ENCODE measurements around the gene LYST.
"Not testable (repeated sequence)": the region's sequence is repeated elsewhere in the genome, so short reads cannot be mapped to it uniquely, and the experiment has no call there.

LYST gene

GRCh38 chr1:235903809-235904208 lies 37.1 kb upstream of the LYST start:
- not testable (repeated sequence) for H3K9ac ChIP-seq (ENCODE audit: low read length); H3K27ac ChIP-seq (ENCODE audit: low read depth, low read length); H3K27me3 ChIP-seq (ENCODE audit: control insufficient read depth, insufficient read depth, low read length); H3K9me3 ChIP-seq (ENCODE audit: control insufficient read depth, insufficient read depth, low read depth, low read length); H3K4me1 ChIP-seq (ENCODE audit: control insufficient read depth, insufficient read depth, low read length); H3K36me3 ChIP-seq (ENCODE audit: control insufficient read depth, insufficient read depth, low read length); H3K4me3 ChIP-seq (ENCODE audit: low read depth, low read length)

GRCh38 chr1:235902677-235903542 lies 36.2 kb upstream of the LYST start:
- no peak overlapping the region for H3K4me3 ChIP-seq (ENCODE audit: low read depth, low read length)
- no peak overlapping the region for H3K27ac ChIP-seq (ENCODE audit: low read depth, low read length)
- no peaks in the 10 kb centered on the region for H3K9me3 ChIP-seq (ENCODE audit: control insufficient read depth, insufficient read depth, low read depth, low read length)
- H3K36me3 ChIP-seq (ENCODE audit: control insufficient read depth, insufficient read depth, low read length), result no peaks in the 10 kb centered on the region
- H3K4me1 ChIP-seq (ENCODE audit: control insufficient read depth, insufficient read depth, low read length), result peaks cover 12% of the 10 kb centered on the region
- no peak overlapping the region for H3K9ac ChIP-seq (ENCODE audit: low read length)
- no peaks in the 10 kb centered on the region for H3K27me3 ChIP-seq (ENCODE audit: control insufficient read depth, insufficient read depth, low read length)

- Histone ChIP-seq H3K36me3 (ENCODE audit: control insufficient read depth, insufficient read depth, low read length) (no peaks in the 10 kb centered on the region), H3K4me3 (ENCODE audit: low read depth, low read length) (no peak overlapping the region), H3K9ac (ENCODE audit: low read length) (no peak overlapping the region), H3K9me3 (ENCODE audit: control insufficient read depth, insufficient read depth, low read depth, low read length) (no peaks in the 10 kb centered on the region), H3K4me1 (ENCODE audit: control insufficient read depth, insufficient read depth, low read length) (peaks cover 12% of the 10 kb centered on the region), H3K27me3 (ENCODE audit: control insufficient read depth, insufficient read depth, low read length) (no peaks in the 10 kb centered on the region), H3K27ac (ENCODE audit: low read depth, low read length) (no peak overlapping the region)
Measured at GRCh38 chr1:235901461-235901860, 34.8 kb upstream of the LYST start.

- Histone ChIP-seq H3K27ac (ENCODE audit: low read depth, low read length) (no peak overlapping the region), H3K4me3 (ENCODE audit: low read depth, low read length) (no peak overlapping the region), H3K27me3 (ENCODE audit: control insufficient read depth, insufficient read depth, low read length) (no peaks in the 10 kb centered on the region), H3K9ac (ENCODE audit: low read length) (no peak overlapping the region), H3K4me1 (ENCODE audit: control insufficient read depth, insufficient read depth, low read length) (peaks cover 12% of the 10 kb centered on the region), H3K9me3 (ENCODE audit: control insufficient read depth, insufficient read depth, low read depth, low read length) (no peaks in the 10 kb centered on the region), H3K36me3 (ENCODE audit: control insufficient read depth, insufficient read depth, low read length) (no peaks in the 10 kb centered on the region)
Measured at GRCh38 chr1:235898126-235898525, 31.4 kb upstream of the LYST start.

- Histone ChIP-seq H3K36me3 (ENCODE audit: control insufficient read depth, insufficient read depth, low read length) (no peaks in the 10 kb centered on the region), H3K4me1 (ENCODE audit: control insufficient read depth, insufficient read depth, low read length) (peaks cover 9% of the 10 kb centered on the region), H3K4me3 (ENCODE audit: low read depth, low read length) (no peak overlapping the region), H3K27me3 (ENCODE audit: control insufficient read depth, insufficient read depth, low read length) (no peaks in the 10 kb centered on the region), H3K27ac (ENCODE audit: low read depth, low read length) (no peak overlapping the region), H3K9me3 (ENCODE audit: control insufficient read depth, insufficient read depth, low read depth, low read length) (no peaks in the 10 kb centered on the region), H3K9ac (ENCODE audit: low read length) (no peak overlapping the region)
Measured at GRCh38 chr1:235893840-235894239, 27.1 kb upstream of the LYST start.

GRCh38 chr1:235892734-235893413 lies 26.2 kb upstream of the LYST start:
- Histone ChIP-seq H3K27me3 (ENCODE audit: control insufficient read depth, insufficient read depth, low read length) (no peaks in the 10 kb centered on the region), H3K4me3 (ENCODE audit: low read depth, low read length) (no peak overlapping the region), H3K4me1 (ENCODE audit: control insufficient read depth, insufficient read depth, low read length) (peaks cover 6% of the 10 kb centered on the region; the same call in 1 of the 2 replicates), H3K9ac (ENCODE audit: low read length) (no peak overlapping the region), H3K9me3 (ENCODE audit: control insufficient read depth, insufficient read depth, low read depth, low read length) (no peaks in the 10 kb centered on the region), H3K36me3 (ENCODE audit: control insufficient read depth, insufficient read depth, low read length) (no peaks in the 10 kb centered on the region), H3K27ac (ENCODE audit: low read depth, low read length) (no peak overlapping the region)

GRCh38 chr1:235892202-235892601 lies 25.5 kb upstream of the LYST start:
- Histone ChIP-seq H3K4me1 (ENCODE audit: control insufficient read depth, insufficient read depth, low read length) (peaks cover 6% of the 10 kb centered on the region; the same call in 1 of the 2 replicates), H3K27me3 (ENCODE audit: control insufficient read depth, insufficient read depth, low read length) (no peaks in the 10 kb centered on the region), H3K9me3 (ENCODE audit: control insufficient read depth, insufficient read depth, low read depth, low read length) (no peaks in the 10 kb centered on the region), H3K4me3 (ENCODE audit: low read depth, low read length) (no peak overlapping the region), H3K36me3 (ENCODE audit: control insufficient read depth, insufficient read depth, low read length) (no peaks in the 10 kb centered on the region), H3K9ac (ENCODE audit: low read length) (no peak overlapping the region), H3K27ac (ENCODE audit: low read depth, low read length) (no peak overlapping the region)

GRCh38 chr1:235888119-235888643 lies 21.5 kb upstream of the LYST start:
- H3K9me3 ChIP-seq (ENCODE audit: control insufficient read depth, insufficient read depth, low read depth, low read length), result no peaks in the 10 kb centered on the region
- no peaks in the 10 kb centered on the region for H3K27me3 ChIP-seq (ENCODE audit: control insufficient read depth, insufficient read depth, low read length)
- no peaks in the 10 kb centered on the region for H3K36me3 ChIP-seq (ENCODE audit: control insufficient read depth, insufficient read depth, low read length)
- peaks cover 6% of the 10 kb centered on the region; the same call in 1 of the 2 replicates for H3K4me1 ChIP-seq (ENCODE audit: control insufficient read depth, insufficient read depth, low read length)
- H3K4me3 ChIP-seq (ENCODE audit: low read depth, low read length), result no peak overlapping the region
- H3K9ac ChIP-seq (ENCODE audit: low read length), result no peak overlapping the region
- H3K27ac ChIP-seq (ENCODE audit: low read depth, low read length), result no peak overlapping the region

- Histone ChIP-seq H3K9ac (ENCODE audit: low read length) (no peak overlapping the region), H3K4me3 (ENCODE audit: low read depth, low read length) (no peak overlapping the region), H3K4me1 (ENCODE audit: control insufficient read depth, insufficient read depth, low read length) (peaks cover 6% of the 10 kb centered on the region; the same call in 1 of the 2 replicates)
Measured at GRCh38 chr1:235887676-235888075, 21.0 kb upstream of the LYST start.

GRCh38 chr1:235885655-235886262 lies 19.1 kb upstream of the LYST start:
- H3K27ac ChIP-seq (ENCODE audit: low read depth, low read length), result no peak overlapping the region
- H3K4me3 ChIP-seq (ENCODE audit: low read depth, low read length), result no peak overlapping the region
- H3K9ac ChIP-seq (ENCODE audit: low read length), result no peak overlapping the region
- H3K9me3 ChIP-seq (ENCODE audit: control insufficient read depth, insufficient read depth, low read depth, low read length), result no peaks in the 10 kb centered on the region
- H3K27me3 ChIP-seq (ENCODE audit: control insufficient read depth, insufficient read depth, low read length), result no peaks in the 10 kb centered on the region
- H3K4me1 ChIP-seq (ENCODE audit: control insufficient read depth, insufficient read depth, low read length), result no peaks in the 10 kb centered on the region
- H3K36me3 ChIP-seq (ENCODE audit: control insufficient read depth, insufficient read depth, low read length), result no peaks in the 10 kb centered on the region

More at GRCh38 chr1:235887676-235888075, 21.0 kb upstream of the LYST start:
- Histone ChIP-seq H3K9me3 (ENCODE audit: control insufficient read depth, insufficient read depth, low read depth, low read length) (no peaks in the 10 kb centered on the region), H3K27me3 (ENCODE audit: control insufficient read depth, insufficient read depth, low read length) (no peaks in the 10 kb centered on the region), H3K36me3 (ENCODE audit: control insufficient read depth, insufficient read depth, low read length) (no peaks in the 10 kb centered on the region), H3K27ac (ENCODE audit: low read depth, low read length) (no peak overlapping the region)
